Heart left ventricle (tissue), 13 donors: Measurements from ENCODE around the gene GLYAT.
"Not testable (repeated sequence)": the region's sequence is repeated elsewhere in the genome, so short reads cannot be mapped to it uniquely, and the experiment has no call there.

Experiments used
- POLR2A ChIP-seq, 2 donors: fragments of 450-650 bp; IDR thresholded peaks; one replicate each; pipeline ENCODE4 v1.6.1; 2017; ENCODE audit warnings: antibody characterized with exemption in 2 of 2, mild to moderate bottlenecking in 2 of 2, moderate library complexity in 2 of 2
- TF ChIP-seq, protein P1 (sequence below), 12 donors: fragments of 200-600 bp; sonication (generic) in 4 of 12; IDR thresholded peaks; one replicate each; pipeline versions ENCODE4 v1.5.0 to v1.8.0; 2018 to 2022; ENCODE audit warnings: antibody characterized with exemption in 12 of 12, mild to moderate bottlenecking in 5 of 12
- donor health status: ischemic (EF 13 %, LVEDD 7.1; RV severe dilation, severe dysfunction).
- donor health status: DM: no; HTN: yes; CAD: no.
- donor health status: DM: no; HTN: no; CAD: no.
- donor health status: ischemic (EF 25% LVEDD 6.9; RV normal size, moderate dysfunction).
- donor health status: ischemic (EF 25% LVEDD 5.7; RV mildly dilated, moderate dysfunction).
- donor health status: ischemic (EF 35%, LVEDD 5.7; RV mildly dilated, moderate dysfunction).
- donor health status: nonischemic (EF 11% LVEDD 7.7; RV severe dilation, severe dysfunction).
- donor health status: DM: yes; HTN: yes; CAD: no.
- donor health status: PGD.
- donor health status: ischemic (EF 29% LVEDD 5.4; RV normal size, mild dysfunction).
- donor health status: nonischemic (EF 23%, LVEDD 6.1; RV moderate dilation, normal function).

DNA sequence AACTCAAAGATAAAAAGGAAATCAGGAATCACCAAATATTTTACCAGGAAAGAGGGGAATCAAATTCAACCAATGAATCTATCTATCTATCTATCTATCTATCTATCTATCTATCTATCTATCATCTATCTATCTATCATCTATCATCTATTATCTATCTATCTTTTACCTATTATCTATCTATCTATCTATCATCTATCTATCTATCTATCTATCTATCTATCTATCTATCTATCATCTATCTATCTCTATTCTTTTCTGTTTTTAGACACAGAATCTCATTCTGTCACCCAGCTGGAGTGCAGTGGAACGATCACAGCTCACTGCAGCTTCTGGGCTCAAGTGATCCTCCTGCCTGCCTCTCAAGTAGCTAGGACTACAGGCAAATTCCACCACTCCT lies 54.2 kb downstream of the GLYAT start:
- TF ChIP-seq, protein P1, sequence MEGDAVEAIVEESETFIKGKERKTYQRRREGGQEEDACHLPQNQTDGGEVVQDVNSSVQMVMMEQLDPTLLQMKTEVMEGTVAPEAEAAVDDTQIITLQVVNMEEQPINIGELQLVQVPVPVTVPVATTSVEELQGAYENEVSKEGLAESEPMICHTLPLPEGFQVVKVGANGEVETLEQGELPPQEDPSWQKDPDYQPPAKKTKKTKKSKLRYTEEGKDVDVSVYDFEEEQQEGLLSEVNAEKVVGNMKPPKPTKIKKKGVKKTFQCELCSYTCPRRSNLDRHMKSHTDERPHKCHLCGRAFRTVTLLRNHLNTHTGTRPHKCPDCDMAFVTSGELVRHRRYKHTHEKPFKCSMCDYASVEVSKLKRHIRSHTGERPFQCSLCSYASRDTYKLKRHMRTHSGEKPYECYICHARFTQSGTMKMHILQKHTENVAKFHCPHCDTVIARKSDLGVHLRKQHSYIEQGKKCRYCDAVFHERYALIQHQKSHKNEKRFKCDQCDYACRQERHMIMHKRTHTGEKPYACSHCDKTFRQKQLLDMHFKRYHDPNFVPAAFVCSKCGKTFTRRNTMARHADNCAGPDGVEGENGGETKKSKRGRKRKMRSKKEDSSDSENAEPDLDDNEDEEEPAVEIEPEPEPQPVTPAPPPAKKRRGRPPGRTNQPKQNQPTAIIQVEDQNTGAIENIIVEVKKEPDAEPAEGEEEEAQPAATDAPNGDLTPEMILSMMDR (IDR thresholded peaks at IDR 0.05) = not testable (repeated sequence)
- not testable (repeated sequence) for TF ChIP-seq POLR2A (IDR thresholded peaks at IDR 0.05)
